Peyer's patch (tissue), 4 donors: ENCODE measurements around the gene TMEM256.

Experiments
- POLR2A ChIP-seq, 2 donors: fragments of 450-650 bp; IDR thresholded peaks; one replicate each; pipeline ENCODE4 v1.5.1; 2017; ENCODE audit warnings: antibody characterized with exemption in 2 of 2, mild to moderate bottlenecking in 2 of 2, moderate library complexity in 2 of 2
- TF ChIP-seq, protein P1 (sequence below), 6 experiments: fragments of 450-650 bp in 4 of 6; fragments of 200-600 bp in 2 of 6; sonication (generic) in 1 of 6; IDR thresholded peaks; one replicate each; pipeline ENCODE4 v1.5.1; 2017 to 2019; ENCODE audit warnings: antibody characterized with exemption in 6 of 6, mild to moderate bottlenecking in 3 of 6, moderate library complexity in 1 of 6

DNA sequence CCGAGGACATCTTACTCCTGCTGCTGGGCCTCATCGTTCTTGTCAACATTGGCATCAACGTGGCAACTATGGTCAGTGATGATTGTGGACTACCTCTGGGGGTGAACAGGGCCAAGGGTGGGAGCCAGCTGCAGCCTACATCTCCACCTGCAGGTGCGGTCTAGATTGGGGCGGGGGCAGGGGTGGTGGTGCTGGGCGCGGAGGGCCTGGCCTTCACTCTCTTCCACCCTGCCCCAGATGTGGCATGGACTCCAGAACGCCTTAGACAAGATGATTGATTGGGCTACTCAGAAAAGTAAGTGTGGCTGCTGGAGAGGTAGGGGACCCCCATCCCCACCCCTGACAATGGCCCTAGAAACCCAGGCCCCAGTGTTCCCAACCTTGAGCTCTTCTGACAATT is 21.9 kb upstream of the TMEM256 start:
- TF ChIP-seq POLR2A (IDR thresholded peaks at IDR 0.05): no peak
- TF ChIP-seq, protein P1, sequence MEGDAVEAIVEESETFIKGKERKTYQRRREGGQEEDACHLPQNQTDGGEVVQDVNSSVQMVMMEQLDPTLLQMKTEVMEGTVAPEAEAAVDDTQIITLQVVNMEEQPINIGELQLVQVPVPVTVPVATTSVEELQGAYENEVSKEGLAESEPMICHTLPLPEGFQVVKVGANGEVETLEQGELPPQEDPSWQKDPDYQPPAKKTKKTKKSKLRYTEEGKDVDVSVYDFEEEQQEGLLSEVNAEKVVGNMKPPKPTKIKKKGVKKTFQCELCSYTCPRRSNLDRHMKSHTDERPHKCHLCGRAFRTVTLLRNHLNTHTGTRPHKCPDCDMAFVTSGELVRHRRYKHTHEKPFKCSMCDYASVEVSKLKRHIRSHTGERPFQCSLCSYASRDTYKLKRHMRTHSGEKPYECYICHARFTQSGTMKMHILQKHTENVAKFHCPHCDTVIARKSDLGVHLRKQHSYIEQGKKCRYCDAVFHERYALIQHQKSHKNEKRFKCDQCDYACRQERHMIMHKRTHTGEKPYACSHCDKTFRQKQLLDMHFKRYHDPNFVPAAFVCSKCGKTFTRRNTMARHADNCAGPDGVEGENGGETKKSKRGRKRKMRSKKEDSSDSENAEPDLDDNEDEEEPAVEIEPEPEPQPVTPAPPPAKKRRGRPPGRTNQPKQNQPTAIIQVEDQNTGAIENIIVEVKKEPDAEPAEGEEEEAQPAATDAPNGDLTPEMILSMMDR (IDR thresholded peaks at IDR 0.05): no peak
